Pancreas (tissue), 10 donors: ENCODE results near the gene LRP1B. TPM values are rescaled to one million over a fixed set of nuclear protein-coding genes. Genes with fewer than 3 reads are reported as not detected.
A peak's percentile ranks its signal among the peaks of the same experiment; 100 is the strongest.

Experiments
- ATAC-seq, 4 donors: fragments of 200-7000 bp; cut with Tn5 transposase; one replicate each; pipeline versions ENCODE4 v1.8.0 to v1.9.1; 2020; ENCODE audit warnings: mild to moderate bottlenecking in 4 of 4, moderate library complexity in 4 of 4
- DNase-seq, 6 donors: peaks; one replicate each; pipeline ENCODE4 v3.0.0-alpha.2; 2020
- FAIRE-seq: peaks from 2 replicates; lab custom pipeline; 2012; peaks lifted over from hg19 to GRCh38; lab: Jason Lieb, UNC
- H3K27ac ChIP-seq, 4 donors: fragments of 200-600 bp; sonication (generic); 1 replicate in 3 of 4; 2 replicates in 1 of 4; pipeline versions ENCODE4 v1.5.0 to v1.8.0; 2020
- H3K27me3 ChIP-seq, 4 donors: fragments of 200-600 bp; one replicate each; pipeline ENCODE4 v1.8.0; 2021
- H3K36me3 ChIP-seq, 3 donors: fragments of 200-600 bp; sonication (generic) in 1 of 3; one replicate each; pipeline versions ENCODE4 v1.5.0 to v1.8.0; 2020 to 2021
- H3K4me1 ChIP-seq, 3 donors: fragments of 200-600 bp; one replicate each; pipeline ENCODE4 v1.8.0; 2021
- H3K4me3 ChIP-seq, 4 donors: fragments of 200-600 bp; sonication (generic) in 2 of 4; one replicate each; pipeline versions ENCODE4 v1.5.0 to v1.8.0; 2020 to 2021
- H3K9me3 ChIP-seq, 4 donors: fragments of 200-600 bp; one replicate each; pipeline ENCODE4 v1.8.0; 2021
- CTCF ChIP-seq, 4 donors: fragments of 200-600 bp; sonication (generic) in 3 of 4; IDR thresholded peaks; one replicate each; pipeline versions ENCODE4 v1.5.0 to v1.8.0; 2021; ENCODE audit warnings: antibody characterized with exemption in 4 of 4
- WGBS, 2 donors: extraction: QIAGEN DNeasy Blood & Tissue Kit; methylation state at CpG; one replicate each; pipeline ENCODE4 v1.1.7; 2013; 5-methylcytosine and 5-hydroxymethylcytosine counted together
- intact Hi-C, 3 donors: fragments of 100-400 bp; cut with DNase I; formaldehyde crosslinking; loops; one replicate each; pipeline versions ENCODE4 v1.11.1 to v1.14.2; 2022
- polyA plus RNA-seq, 2 donors: library from polyadenylated mRNA; stranded (reverse); fragments of 200-250 nt; gene quantifications; one replicate each; pipeline ENCODE4 v1.2.3, GENCODE V29; 2013
- total RNA-seq, 6 donors: library from RNA; stranded (reverse); fragmentation: NEBNext Ultra II Directional in 4 of 6; extraction: Animal tissue kit (Norgen Biotek cat#: 25700) in 4 of 6; gene quantifications; one replicate each; pipeline versions ENCODE4 v1.2.1 to v1.2.4, GENCODE V29; 2021 to 2023
- donor health status: healthy with polysubstance abuse.
- donor health status: DM: no; HTN: no; CAD: no; lungs with moderate emphysema.
- donor health status: DM: no; HTN: no; CAD: no.
- donor health status: control.
- donor health status: control.
- donor health status: Bipolar disorder and iron deficiency.
- donor health status: DM: yes; HTN: yes; CAD: no.
- donor health status: DM: no; HTN: no; CAD: no.
- donor health status: DM: no; HTN: no; CAD: no.
- donor health status: DM: yes; HTN: yes; CAD: no.

The LRP1B gene
- total and polyA plus RNA-seq, 8 donors: 0.06 to 0.55 (median 0.25) TPM

DNA sequence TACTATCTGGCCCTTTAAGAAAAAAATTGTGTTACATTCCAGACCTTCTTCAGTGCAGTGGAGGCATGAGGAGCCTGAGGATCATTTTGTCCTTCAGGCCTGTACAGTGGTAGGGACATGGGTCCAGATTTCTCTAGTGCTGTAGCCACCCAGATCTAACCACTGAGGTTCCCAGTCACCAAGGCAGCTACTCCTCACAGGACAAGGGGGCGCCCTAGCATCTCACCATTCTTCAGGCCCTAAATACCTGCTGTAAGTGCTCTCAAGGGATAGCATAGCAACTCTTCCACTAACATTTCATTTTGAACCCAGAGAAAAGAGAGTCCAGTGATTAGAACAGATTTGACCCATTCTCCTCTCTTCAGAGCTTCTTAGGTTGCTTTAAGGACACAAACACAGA is 1533.0 kb downstream of the LRP1B start:
- H3K4me3 ChIP-seq: no peak overlapping the region
- intact Hi-C loops: no loop called here
- no peaks in the 10 kb centered on the region for H3K9me3 ChIP-seq
- DNase-seq: no peak
- H3K4me1 ChIP-seq: no peaks in the 10 kb centered on the region
- H3K27ac ChIP-seq: no peak overlapping the region
- ATAC-seq: no peak
- H3K36me3 ChIP-seq: no peaks in the 10 kb centered on the region
- no peak for TF ChIP-seq CTCF (IDR thresholded peaks at IDR 0.05)
- H3K27me3 ChIP-seq: no peaks in the 10 kb centered on the region
- no peak for FAIRE-seq
- 93 to 100% methylated on average over 1 of the region's 1 CpG for WGBS, 2 donors

- Histone ChIP-seq H3K27me3 (no peaks in the 10 kb centered on the region), H3K36me3 (no peaks in the 10 kb centered on the region), H3K4me1 (no peaks in the 10 kb centered on the region), H3K9me3 (no peaks in the 10 kb centered on the region), H3K4me3 (no peak overlapping the region), H3K27ac (no peak overlapping the region)
- ATAC-seq: no peak
- intact Hi-C loops: no loop called here
- 81 to 95% methylated on average over 1 of the region's 1 CpG for WGBS, 2 donors
- TF ChIP-seq CTCF (IDR thresholded peaks at IDR 0.05): no peak
- no peak for FAIRE-seq
- no peak for DNase-seq
These were observed 1533.6 kb downstream of the LRP1B start for GRCh38 chr2:140597205-140597604.

- Histone ChIP-seq H3K27me3 (no peaks in the 10 kb centered on the region), H3K36me3 (no peaks in the 10 kb centered on the region), H3K4me1 (no peaks in the 10 kb centered on the region), H3K9me3 (no peaks in the 10 kb centered on the region), H3K27ac (no peak overlapping the region), H3K4me3 (no peak overlapping the region)
- intact Hi-C loops: no loop called here
- DNase-seq (no peak), ATAC-seq (no peak), FAIRE-seq (no peak)
- TF ChIP-seq CTCF (IDR thresholded peaks at IDR 0.05): no peak
- WGBS, 2 donors: 70% methylated on average over 4 of the region's 4 CpGs
These were observed 1534.4 kb downstream of the LRP1B start for GRCh38 chr2:140596447-140596846.

- H3K36me3 ChIP-seq: no peaks in the 10 kb centered on the region
- no peak overlapping the region for H3K4me3 ChIP-seq
- H3K27me3 ChIP-seq: no peaks in the 10 kb centered on the region
- no peaks in the 10 kb centered on the region for H3K4me1 ChIP-seq
- FAIRE-seq (no peak), ATAC-seq (peak in 2 of 4 donors; percentile 56 to 57), DNase-seq (no peak)
- no peak overlapping the region for H3K27ac ChIP-seq
- H3K9me3 ChIP-seq: no peaks in the 10 kb centered on the region
- 30 to 32% methylated on average over 2 of the region's 2 CpGs for whole genome bisulfite sequencing, 2 donors
- intact Hi-C loops: no loop called here
- no peak for TF ChIP-seq CTCF (IDR thresholded peaks at IDR 0.05)
These were observed 1535.7 kb downstream of the LRP1B start for GRCh38 chr2:140595107-140595506.

- intact Hi-C loops: no loop called here
- FAIRE-seq (no peak), ATAC-seq (no peak), DNase-seq (no peak)
- 16 to 51% methylated on average over 1 of the region's 1 CpG for WGBS, 2 donors
- no peaks in the 10 kb centered on the region for H3K27me3 ChIP-seq
- H3K4me1 ChIP-seq: no peaks in the 10 kb centered on the region
- H3K9me3 ChIP-seq: no peaks in the 10 kb centered on the region
- no peak overlapping the region for H3K27ac ChIP-seq
- no peaks in the 10 kb centered on the region for H3K36me3 ChIP-seq
- no peak overlapping the region for H3K4me3 ChIP-seq
- TF ChIP-seq CTCF (IDR thresholded peaks at IDR 0.05): no peak
These were observed 1537.7 kb downstream of the LRP1B start for GRCh38 chr2:140593132-140593531.
